Glutamatergic neuron (in vitro differentiated cells): Measurements from ENCODE around the gene PAPPA. TPM values are rescaled to one million over a fixed set of nuclear protein-coding genes. Genes with fewer than 3 reads are reported as not detected.
A peak's percentile ranks its signal among the peaks of the same experiment; 100 is the strongest.

Source experiments
- DNase-seq: peaks from one replicate; pipeline ENCODE4 v3.0.0; 2022
- H3K27ac Mint-ChIP-seq: one replicate; pipeline ENCODE4 v1.8.0; 2020; ENCODE audit warnings: mild to moderate bottlenecking, mixed read lengths, inconsistent platforms; ENCODE audit not compliant: unreplicated experiment
- H3K27me3 Mint-ChIP-seq: one replicate; pipeline ENCODE4 v1.8.0; 2020; ENCODE audit warnings: mild to moderate bottlenecking, moderate library complexity, mixed read lengths, inconsistent platforms; ENCODE audit not compliant: unreplicated experiment
- H3K36me3 Mint-ChIP-seq: one replicate; pipeline ENCODE4 v1.8.0; 2020; ENCODE audit warnings: mild to moderate bottlenecking, mixed read lengths, inconsistent platforms; ENCODE audit not compliant: unreplicated experiment
- H3K4me1 Mint-ChIP-seq: one replicate; pipeline ENCODE4 v1.8.0; 2020; ENCODE audit warnings: mild to moderate bottlenecking, low read depth, mixed read lengths, inconsistent platforms; ENCODE audit not compliant: unreplicated experiment
- H3K4me3 Mint-ChIP-seq: one replicate; pipeline ENCODE4 v1.8.0; 2020; ENCODE audit warnings: mild to moderate bottlenecking, mixed read lengths, inconsistent platforms; ENCODE audit not compliant: unreplicated experiment
- H3K9me3 Mint-ChIP-seq: one replicate; pipeline ENCODE4 v1.8.0; 2020; ENCODE audit warnings: mild to moderate bottlenecking, moderate library complexity, mixed read lengths, inconsistent platforms; ENCODE audit not compliant: unreplicated experiment
- total RNA-seq: library from RNA; stranded (reverse); fragmentation: NEBNext Ultra II Directional; extraction: Animal tissue kit (Norgen Biotek cat#: 25700); gene quantifications from one replicate; pipeline ENCODE4 v1.2.1, GENCODE V29; 2021; ENCODE audit not compliant: unreplicated experiment
- TF ChIP-seq, protein P1 (sequence below): fragments of 200-600 bp; sonication (generic); IDR thresholded peaks from one replicate; pipeline ENCODE4 v1.5.0; 2021; ENCODE audit not compliant: partially characterized antibody, unreplicated experiment

The PAPPA gene
- total RNA-seq, 1 donor from 2014 or later = 10.5 TPM

DNA sequence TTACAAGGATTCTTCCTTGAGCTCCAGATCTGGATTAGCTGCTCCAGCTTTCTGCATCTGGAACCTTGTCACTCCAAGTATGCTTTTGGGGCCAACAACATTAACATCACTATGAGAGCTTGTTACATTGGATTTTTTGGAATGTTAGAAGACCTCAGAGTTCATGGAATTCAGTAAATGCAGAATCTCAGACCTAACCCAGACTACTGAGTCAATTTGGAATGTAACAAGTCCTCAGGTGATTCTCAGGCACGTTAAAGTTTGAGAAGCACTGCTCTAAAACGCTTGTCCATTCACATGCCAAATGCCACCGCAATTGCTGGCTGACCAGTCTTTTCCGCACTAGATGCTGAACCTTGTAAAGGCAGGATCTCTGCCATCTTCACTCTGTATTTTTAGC, 282.1 kb downstream of the PAPPA start:
- DNase-seq = no peak
- Mint-ChIP-seq H3K4me1 (no peaks in the 10 kb centered on the region), H3K27ac (no peak overlapping the region), H3K9me3 (no peaks in the 10 kb centered on the region), H3K4me3 (no peak overlapping the region), H3K36me3 (no peaks in the 10 kb centered on the region), H3K27me3 (peaks cover 2% of the 10 kb centered on the region)
- TF ChIP-seq, protein P1, sequence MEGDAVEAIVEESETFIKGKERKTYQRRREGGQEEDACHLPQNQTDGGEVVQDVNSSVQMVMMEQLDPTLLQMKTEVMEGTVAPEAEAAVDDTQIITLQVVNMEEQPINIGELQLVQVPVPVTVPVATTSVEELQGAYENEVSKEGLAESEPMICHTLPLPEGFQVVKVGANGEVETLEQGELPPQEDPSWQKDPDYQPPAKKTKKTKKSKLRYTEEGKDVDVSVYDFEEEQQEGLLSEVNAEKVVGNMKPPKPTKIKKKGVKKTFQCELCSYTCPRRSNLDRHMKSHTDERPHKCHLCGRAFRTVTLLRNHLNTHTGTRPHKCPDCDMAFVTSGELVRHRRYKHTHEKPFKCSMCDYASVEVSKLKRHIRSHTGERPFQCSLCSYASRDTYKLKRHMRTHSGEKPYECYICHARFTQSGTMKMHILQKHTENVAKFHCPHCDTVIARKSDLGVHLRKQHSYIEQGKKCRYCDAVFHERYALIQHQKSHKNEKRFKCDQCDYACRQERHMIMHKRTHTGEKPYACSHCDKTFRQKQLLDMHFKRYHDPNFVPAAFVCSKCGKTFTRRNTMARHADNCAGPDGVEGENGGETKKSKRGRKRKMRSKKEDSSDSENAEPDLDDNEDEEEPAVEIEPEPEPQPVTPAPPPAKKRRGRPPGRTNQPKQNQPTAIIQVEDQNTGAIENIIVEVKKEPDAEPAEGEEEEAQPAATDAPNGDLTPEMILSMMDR = no peak

DNA sequence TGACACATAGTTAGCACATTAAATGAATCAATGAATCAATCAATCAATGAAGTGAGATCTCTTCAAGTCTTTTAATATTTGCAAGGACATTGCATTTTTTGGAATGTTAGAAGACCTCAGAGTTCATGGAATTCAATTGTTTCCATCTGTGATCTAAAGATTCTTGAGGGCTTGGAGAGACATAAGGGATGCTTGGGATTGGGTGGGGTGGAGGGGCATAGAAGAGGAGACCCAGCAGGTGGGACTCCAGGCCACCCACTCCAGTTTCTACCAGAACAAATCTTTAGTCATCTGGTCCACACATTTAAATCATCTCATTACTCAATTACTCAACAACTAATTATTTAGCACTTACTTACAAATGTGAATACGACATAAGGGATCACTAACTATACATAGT, 282.5 kb downstream of the PAPPA start:
- Mint-ChIP-seq H3K27me3 (peaks cover 2% of the 10 kb centered on the region), H3K9me3 (no peaks in the 10 kb centered on the region), H3K4me3 (no peak overlapping the region), H3K36me3 (no peaks in the 10 kb centered on the region), H3K27ac (no peak overlapping the region), H3K4me1 (no peaks in the 10 kb centered on the region)
- no peak for DNase-seq
- TF ChIP-seq, protein P1 = no peak

DNA sequence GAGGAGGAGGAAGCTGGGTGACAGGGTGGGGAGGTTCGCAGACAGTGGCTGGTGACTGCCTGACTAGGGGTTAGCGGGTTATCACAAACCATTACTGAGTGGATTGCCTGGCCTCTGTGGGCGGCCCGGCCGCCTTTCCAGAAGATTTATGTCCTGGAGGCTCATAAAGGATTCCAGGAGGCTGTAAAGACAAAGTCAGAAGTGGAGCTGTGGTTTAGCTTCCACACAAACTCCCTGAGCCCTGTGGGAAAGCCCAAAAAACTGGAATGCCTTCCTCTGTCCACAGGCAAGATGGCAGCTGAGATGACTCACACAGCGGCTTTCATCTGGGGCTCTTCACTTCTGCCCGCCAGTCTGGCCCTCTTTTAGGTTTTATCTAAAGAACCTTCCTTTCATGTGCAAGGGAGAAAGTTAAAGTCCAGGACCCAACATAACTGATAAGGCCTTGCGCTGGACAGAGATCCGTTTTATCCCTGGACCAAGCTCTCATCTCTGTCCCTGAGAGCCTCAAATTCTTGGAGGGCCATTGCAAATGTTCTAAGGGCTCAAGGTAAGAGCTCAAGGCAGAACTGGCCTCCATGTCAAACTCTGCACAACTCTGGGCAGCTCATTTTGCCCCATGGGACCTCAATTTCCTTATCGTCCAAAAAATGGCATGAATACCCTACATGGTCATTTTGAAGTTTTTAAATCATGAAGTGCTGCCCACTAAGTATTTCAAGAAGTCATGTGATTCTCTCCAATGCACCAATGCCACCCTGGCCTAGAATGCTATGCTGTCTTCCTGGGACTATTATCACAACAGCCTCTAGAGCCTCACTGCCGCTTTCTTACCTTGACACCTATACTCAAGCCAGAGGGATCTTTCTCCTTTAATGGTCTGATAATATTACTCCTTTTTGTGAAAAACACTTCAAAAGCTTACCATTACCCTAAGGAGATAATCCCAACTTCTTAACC, 284.1 kb downstream of the PAPPA start:
- TF ChIP-seq, protein P1 = no peak
- H3K27ac Mint-ChIP-seq = peak overlapping the region; percentile 8
- H3K36me3 Mint-ChIP-seq = no peaks in the 10 kb centered on the region
- H3K9me3 Mint-ChIP-seq = no peaks in the 10 kb centered on the region
- no peaks in the 10 kb centered on the region for H3K4me1 Mint-ChIP-seq
- no peak for DNase-seq
- H3K27me3 Mint-ChIP-seq = peaks cover 2% of the 10 kb centered on the region
- no peak overlapping the region for H3K4me3 Mint-ChIP-seq

DNA sequence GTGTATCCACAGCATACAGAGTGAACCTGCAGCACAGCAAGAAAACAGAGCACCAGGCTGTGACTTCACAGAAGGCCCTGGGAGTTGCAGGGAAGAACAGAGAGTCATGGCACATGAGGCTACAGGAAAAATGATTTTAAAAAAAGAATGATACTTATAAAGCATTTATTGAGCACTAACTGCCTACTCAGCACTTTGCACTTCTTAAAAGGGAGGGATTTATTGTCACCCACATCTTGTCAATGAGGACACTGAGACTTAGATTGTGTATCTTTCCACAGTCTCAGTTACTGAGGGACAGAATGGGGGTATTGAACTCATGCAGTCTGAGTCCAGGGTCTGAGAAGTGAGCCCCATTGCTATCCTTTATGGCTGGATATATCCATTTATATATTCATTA, 288.9 kb downstream of the PAPPA start:
- TF ChIP-seq, protein P1 = no peak
- H3K9me3 Mint-ChIP-seq = peaks cover 4% of the 10 kb centered on the region
- no peaks in the 10 kb centered on the region for H3K4me1 Mint-ChIP-seq
- H3K36me3 Mint-ChIP-seq = no peaks in the 10 kb centered on the region
- H3K27ac Mint-ChIP-seq = no peak overlapping the region
- H3K4me3 Mint-ChIP-seq = no peak overlapping the region
- H3K27me3 Mint-ChIP-seq = peaks cover 2% of the 10 kb centered on the region
- no peak for DNase-seq

DNA sequence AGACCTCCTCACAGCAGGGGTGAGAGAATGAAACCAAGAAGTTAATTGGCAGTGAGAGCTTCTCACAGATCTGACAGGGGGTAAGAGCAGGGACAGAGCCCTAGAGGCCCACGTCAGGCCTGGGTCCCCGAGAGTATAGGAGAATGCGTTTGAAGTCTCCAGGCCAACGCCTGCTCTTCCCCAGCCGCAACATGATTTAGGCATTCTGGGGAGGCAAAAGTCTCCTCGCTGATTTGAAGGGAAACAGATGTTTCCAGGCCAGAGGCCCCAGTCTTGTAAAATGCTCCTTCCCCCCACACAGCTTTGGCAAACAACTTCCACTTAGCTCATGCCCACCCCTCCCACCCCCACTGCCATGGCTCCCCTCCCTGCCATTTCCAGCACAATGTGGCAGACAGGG, 294.3 kb downstream of the PAPPA start:
- no peaks in the 10 kb centered on the region for H3K36me3 Mint-ChIP-seq
- H3K9me3 Mint-ChIP-seq = peaks cover 2% of the 10 kb centered on the region
- TF ChIP-seq, protein P1 = no peak
- H3K27ac Mint-ChIP-seq = no peak overlapping the region
- H3K4me1 Mint-ChIP-seq = no peaks in the 10 kb centered on the region
- no peak for DNase-seq
- no peak overlapping the region for H3K4me3 Mint-ChIP-seq
- no peaks in the 10 kb centered on the region for H3K27me3 Mint-ChIP-seq
